GM19238 (cell line): Measurements from ENCODE around the gene PTPRA.
A peak's percentile ranks its signal among the peaks of the same experiment; 100 is the strongest.

Experiments
- DNase-seq: peaks from one replicate; pipeline ENCODE4 v3.0.0; 2011; ENCODE audit warnings: low spot score; ENCODE audit not compliant: insufficient read length

Gene PTPRA

DNA sequence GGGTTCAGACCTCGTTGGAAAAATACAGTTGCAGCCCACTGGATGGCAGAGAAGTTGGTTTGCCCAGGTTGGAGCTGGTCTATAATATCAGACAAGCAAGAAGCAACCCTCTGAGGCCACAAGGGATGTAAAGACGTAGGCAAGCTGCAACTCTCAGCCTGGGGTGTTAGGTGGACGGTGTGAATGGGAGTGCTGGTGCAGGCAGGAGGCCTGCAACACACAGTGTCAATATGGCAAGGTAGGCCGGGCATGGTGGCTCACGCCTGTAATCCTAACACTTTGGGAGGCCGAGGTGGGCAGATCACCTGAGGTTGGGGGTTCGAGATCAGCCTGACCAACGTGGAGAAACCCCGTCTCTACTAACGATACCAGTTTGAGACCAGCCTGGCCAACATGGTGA is 22.2 kb upstream of the PTPRA start:
- DNase-seq = no peak

- no peak for DNase-seq
These were observed 14.7 kb upstream of the PTPRA start for GRCh38 chr20:2858591-2858990.

- DNase-seq = no peak
These were observed 13.8 kb upstream of the PTPRA start for GRCh38 chr20:2859330-2860121.

- no peak for DNase-seq
These were observed 8.7 kb upstream of the PTPRA start for GRCh38 chr20:2864626-2865025.

- no peak for DNase-seq
These were observed 8.2 kb upstream of the PTPRA start for GRCh38 chr20:2865101-2865500.

GRCh38 chr20:2865630-2866029 is 7.7 kb upstream of the PTPRA start:
- DNase-seq = no peak

DNA sequence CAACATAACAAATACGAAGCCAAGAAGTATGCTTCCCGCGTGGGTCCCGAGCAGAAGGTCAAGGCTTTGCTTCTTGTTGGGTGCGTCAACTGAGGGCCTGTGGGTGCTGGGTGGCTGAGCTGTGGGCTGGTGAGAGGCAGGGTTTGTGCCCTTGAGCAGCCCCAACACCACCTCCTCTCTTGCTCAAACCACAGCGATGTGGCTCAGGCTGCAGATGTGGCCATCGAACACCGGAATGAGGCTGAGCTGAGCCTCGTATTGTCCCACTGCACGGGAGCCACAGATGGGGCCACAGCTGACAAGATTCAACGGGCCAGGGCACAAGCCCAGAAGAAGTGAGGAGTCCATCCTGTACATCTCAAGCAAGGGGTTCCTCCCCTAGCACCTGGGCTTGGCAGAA is 7.0 kb upstream of the PTPRA start:
- no peak for DNase-seq

- DNase-seq = no peak
These were observed 6.0 kb upstream of the PTPRA start for GRCh38 chr20:2867081-2867864.

DNA sequence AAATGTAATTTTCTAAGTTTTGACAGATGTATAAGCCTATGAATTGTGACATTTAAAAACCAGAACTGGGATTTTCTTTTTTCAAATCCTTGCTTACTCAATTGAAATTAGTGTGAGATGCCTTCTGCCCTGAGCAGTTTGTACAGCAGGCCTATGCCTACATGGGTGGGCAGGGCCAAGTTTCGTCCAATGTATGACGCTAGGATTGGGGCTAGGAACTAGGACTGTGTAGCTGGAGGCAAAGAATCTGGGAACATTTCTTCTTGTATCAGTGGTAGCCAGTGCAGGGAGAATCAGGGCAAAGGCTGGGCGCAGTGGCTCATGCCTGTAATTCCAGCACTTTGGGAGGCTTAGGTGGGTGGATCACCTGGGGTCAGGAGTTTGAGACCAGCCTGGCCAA is 3.9 kb upstream of the PTPRA start:
- DNase-seq = no peak

DNA sequence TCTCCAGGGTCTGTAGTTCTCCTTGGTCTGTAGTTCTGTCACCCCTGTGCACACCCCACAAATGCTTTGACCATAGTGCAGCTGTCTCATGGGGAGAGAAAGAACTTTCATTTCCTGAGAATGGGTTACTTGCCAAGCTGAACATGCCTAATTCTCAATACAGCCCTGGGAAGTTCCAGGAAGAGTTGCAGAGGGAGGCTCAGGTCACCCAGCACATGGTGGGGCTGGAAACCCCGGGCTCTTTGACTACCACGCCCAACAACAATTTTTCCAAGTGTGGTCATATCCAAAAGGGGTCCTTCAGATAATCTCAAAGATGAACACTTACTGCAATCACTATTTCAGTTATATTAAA is 2.2 kb upstream of the PTPRA start:
- DNase-seq = no peak

GRCh38 chr20:2871661-2872458 is 1.4 kb upstream of the PTPRA start:
- DNase-seq = no peak

GRCh38 chr20:2872459-2873009 is 747 bp upstream of the PTPRA start:
- peak; percentile 47 for DNase-seq

DNA sequence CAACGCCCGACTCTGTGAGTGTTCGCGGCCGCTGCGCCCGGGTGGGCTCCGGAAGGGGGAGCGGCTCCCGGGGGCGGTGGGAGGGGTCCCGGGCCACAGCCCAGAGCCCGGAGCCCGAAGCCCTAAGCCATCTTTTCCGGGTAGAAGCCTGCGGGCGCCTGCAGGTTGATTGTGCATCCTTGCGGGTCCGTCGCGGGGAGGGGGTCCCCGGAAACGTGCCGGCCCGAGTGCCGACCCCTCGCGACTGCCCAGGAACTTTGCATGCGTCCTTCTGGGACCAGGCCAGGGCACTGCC is 413 bp downstream of the PTPRA start:
- peak; percentile 45 for DNase-seq

- no peak for DNase-seq
These were observed 1.2 kb downstream of the PTPRA start for GRCh38 chr20:2874456-2874855.

DNA sequence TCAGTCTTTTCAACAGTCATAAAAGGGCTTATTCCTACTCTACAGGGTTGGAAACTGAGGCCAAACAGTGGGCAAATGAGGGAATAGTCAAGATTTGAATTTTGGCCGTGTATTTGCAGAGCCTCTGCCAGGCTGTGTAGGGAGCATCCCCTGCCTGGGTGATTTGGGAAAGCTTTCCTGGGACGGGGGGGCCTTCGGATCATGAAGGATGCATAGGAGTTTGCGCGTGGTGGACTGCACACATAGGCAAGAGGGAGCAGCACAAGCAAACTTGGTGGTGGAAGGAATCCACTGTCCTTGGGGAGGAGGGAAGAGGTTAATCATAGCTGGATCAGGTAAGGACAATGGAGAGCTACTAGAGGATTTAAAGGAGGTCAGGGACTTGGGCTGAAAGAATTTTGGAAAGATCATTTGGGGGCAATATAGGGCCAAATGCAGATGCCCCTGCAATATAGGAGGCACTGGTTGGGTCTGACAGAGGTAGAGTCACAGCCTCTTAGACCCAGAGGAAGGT is 2.5 kb downstream of the PTPRA start:
- DNase-seq = no peak

DNA sequence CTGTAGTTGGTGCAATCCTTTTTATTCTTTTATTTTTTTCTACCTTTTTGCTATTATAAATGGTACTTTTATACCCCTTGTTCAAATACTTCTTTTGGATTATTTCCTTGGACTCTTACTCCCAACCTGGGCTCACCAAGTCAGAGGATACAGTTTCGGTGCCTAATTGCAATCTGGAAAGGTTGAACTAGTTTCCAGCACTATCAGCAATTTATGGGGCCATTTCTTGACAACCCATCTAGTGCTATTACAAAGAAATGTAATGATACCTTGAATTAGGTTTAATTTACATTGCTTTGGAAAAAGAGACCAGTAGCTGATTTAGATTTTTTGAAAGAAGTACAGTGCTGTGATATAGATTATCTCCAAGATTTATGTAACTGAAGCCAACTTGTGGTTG is 5.2 kb downstream of the PTPRA start:
- no peak for DNase-seq

DNA sequence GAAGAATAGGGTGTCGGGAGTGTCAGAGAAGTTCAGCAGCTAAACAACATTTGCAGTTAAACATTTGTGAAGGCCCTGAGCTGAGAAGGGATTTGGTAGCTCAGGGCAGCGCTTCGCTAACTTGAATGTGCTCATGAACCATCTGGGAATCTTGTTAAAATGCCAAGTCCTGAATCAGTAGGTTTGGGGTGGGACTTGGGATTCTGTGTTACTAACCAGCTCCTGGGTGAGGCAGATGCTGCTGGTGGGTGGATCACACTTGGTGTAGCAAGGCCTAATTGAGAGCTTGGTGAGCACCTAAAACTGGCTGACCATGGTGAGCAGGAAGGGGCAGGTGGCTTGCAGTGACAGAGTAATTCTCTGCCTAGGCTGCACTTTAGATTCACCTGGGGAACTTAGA is 5.9 kb downstream of the PTPRA start:
- no peak for DNase-seq

DNA sequence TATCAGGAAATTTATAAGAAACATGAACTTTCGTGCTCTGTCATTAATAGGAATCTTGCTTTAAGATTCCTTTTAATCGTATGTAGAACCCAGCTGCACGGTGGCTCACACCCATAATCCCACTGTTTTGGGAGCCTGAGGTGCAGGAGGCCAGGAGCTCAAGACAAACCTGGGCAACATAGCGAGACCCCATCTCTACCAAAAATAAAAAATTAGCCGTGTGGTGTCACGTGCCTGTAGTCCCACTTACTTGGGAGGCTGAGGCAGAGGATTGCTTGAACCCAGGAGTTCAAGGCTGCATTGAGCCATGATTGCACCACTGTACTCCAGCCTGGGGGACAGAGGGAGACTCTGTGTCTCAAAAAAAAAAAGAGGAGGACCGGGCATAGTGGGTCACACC is 7.4 kb downstream of the PTPRA start:
- no peak for DNase-seq

DNA sequence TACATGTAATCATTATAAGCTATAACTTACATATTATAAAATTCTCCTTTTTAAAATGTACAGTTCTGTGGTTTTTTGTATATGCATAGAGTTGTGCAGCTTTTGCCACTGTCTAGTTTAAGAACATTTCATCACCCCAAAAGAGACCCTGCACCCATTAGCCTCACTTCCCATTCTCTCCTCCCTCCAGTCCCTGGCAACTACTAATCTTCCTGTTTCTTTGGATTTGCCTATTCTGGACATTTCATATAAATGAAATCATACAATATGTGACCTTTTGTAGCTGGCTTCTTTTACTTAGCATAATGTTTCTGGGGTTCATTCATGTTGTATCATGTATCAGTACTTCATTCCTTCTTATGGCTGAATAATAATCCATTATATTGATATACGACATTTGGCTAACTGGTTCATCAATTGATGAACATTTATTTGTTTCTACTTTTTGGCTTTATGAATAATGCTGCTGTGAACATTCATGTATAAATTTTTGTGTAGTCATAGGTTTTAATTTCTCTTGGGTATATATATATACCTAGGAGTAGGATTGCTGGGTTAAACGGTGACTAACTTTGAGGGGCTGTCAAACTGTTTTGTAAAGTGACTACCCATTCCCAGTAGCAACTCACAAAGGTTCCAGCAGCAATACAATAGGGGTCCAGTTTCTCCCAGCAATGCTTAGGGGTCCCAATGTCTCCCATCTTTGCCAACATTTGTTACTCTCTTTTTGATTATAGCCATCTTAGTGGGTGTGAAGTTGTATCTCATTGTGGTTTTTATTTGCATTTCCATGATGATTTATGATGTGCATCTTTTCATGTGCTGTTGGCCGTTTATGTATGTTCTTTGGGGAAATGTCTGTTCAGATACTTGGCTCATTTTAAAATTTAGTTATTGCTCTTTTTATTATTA is 10.7 kb downstream of the PTPRA start:
- DNase-seq = no peak

- DNase-seq = no peak
These were observed 14.4 kb downstream of the PTPRA start for GRCh38 chr20:2887715-2888114.
